ENCODE data around the gene G2E3.
"Not testable (repeated sequence)": the region's sequence is repeated elsewhere in the genome, so short reads cannot be mapped to it uniquely, and the experiment has no call there.

G2E3 gene

DNA sequence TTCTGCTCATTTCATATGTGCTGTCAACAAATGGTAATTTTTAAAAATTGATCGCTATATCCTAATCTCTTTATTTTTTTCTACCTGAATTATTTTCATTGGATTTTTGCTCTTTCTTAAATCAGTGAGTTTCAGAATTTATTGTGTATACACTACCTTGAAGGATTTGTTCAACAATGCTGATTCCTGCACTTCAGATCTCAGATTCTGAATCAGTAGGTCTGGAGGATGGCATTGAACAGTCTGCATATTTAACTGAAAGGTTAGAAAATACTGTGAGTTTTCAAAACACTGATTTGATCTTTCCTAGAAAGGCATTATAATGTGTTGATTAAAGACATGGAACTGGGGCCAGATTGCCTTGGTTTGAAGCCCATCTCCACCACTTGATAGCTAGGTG is 1.6 kb downstream of the G2E3 start:
- DNase-seq, result no peak

DNA sequence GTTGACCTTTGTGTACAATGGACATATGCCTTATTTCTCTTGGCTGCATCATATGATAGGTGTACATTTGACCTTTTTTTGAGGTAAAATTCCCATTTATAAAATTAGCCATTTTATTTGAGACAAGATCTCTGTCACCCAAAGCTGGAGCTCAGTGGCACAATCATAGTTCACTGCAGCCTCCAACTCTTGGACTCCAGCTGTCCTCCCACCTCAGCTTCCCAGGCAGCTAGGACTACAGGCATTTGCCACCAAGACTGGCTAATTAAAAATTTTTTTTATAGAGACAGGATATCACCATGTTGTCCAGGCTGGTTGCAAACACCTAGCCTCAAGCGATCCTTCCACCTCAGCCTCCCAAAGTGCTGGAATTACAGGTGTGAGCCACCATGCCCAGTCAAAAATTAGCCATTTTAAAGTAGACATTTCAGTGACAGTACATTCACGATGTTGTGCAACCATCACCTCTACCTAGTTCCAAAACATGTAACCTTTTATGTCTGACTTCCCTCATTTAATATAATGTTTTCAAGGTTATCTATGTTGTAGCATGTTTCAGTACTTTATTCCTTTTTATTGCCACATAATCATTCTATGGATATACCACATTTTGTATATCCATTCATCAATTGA is 5.4 kb downstream of the G2E3 start:
- DNase-seq, result no peak

DNA sequence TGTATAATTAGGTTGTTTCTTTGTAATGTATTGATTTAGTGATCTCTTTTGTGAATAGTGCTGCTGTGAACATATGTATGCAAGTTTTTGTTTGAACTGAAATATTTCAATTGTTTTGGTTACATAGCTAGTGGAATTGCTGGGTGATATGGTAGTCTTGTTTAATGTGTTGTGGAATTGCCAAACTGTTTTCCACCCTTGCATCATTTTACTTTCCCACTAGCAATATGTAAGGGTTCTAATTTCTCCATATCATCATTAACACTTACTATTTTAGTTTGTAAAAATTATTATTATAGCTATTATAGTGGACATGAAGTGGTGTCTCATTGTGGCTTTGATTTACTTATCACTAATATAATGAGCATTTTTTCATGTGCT is 5.9 kb downstream of the G2E3 start:
- no peak for DNase-seq

DNA sequence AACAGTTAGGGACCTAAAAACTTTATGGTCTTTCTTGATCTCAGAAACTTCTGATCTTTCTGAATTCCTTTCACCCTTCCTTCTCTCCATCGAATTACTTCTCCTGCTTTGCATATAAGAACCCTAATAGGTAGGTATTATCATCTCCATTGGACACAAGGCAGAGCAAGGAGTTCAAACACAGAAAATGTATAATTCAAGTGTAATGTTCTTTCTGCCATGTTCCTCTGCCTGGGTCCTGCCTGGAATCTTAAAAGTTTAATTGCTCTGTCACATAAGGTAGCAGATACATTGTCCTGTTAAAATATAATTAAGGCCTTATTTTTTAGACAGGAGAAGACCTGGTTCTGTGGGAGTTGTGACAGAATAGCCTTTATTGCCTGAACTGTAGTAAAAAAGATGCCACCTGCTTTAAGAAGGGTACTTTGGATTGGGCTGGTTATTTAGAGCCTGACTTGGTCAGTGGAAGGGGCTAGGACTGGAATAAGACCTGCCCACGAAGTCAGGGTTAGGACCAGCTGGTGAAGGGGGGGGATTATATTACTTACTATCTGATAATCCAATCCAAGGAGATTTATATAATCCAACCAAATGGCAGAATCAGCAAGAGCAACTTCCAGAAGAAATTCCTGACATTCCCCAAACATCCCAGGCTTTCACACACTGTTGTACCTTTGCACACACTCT is 10.4 kb downstream of the G2E3 start:
- no peak for DNase-seq

DNA sequence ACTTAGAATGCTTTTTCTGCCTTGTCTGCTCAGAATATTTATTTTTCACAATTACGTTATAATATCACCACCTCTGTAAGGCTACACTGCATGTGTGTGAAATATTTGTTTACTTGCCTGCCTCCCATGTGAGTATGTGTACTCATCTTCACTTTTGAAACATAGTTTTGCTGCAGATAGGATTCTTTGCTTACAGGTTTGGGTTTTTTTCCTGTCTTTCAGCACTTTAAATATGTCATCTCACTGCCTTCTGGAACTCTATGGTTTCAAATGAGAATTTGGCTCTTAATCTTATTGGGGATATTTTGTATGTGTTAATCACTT is 10.9 kb downstream of the G2E3 start:
- no peak for DNase-seq

DNA sequence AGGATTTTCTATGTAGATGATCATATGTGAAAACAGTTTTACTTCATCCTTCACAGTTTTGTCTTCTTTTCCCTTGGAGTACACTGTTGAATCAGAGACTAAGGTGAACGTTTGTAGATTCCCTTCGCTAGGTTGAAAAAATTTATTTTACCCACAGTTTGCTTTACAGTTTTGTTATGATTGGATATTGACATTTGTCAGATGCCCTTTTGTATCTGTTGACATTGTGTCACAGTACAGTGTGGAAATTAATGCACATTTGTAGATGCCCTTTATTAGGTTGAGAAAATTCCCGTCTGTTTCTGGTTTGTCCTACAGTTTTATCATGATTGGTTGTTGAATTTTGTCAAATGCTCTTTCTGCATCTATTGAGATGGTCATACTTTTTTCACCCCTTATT is 13.3 kb downstream of the G2E3 start:
- no peak for DNase-seq

DNA sequence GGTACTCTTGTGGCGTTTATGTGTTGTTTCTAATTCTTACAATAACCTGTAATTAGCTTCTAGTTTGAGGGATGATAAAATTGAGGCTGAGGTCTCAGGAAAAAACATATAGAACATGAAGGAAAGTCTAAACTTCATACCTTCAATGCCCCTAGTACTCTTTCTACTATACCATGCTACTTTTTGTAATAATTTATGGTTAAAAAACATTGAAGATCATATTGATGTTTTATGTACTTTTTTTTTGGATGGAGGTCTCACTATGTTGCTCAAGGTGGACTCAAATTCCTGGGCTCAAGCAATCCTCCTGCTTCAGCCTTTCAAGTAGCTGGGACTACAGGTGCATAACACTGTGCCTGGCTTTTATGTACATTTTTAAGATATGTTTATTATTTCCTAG is 13.8 kb downstream of the G2E3 start:
- no peak for DNase-seq

DNA sequence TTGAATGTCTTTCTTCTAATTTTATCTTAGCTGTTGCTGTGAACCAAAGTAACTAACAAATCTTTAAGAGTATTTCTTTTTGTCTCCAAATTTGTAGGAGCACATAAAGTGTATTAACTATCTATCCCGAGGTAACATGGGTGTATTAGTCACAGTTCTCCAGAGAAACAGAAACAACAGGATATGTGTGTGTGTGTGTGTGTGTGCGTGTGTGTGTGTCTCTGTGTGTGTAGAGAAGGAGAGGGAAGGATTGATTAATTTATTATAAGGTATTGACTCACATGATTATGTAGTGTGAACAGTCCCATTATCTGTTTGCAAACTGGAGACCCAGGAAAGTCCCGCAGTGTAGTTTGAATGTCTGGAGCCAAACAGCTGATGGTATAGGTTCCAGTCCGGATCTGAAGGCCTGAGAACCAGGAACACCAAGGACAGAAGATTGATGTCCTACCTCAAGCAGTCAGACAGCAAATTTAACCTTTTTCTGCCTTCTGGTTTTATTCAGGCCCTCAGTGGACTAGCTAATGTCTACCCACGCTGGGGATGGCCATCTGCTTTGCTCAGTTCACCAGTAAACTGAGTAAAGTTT is 14.4 kb downstream of the G2E3 start:
- no peak for DNase-seq

DNA sequence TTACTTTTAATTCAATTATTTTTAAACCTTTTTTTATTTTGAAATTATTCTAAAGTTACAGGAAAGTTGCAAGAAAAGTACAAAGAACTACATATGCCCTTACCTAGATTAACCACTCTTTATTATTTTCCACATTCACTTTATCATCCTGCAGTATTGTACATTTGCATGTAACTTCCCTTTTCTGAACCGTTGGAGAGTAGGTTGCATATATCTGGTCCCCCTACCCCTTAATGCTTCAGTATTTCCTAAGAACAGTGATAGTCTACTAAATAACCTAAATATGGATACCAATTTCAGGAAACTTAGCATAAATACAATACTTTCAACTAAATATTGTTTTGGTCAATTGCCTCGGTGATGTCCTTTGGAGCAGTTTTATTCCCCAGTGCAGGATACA is 15.0 kb downstream of the G2E3 start:
- no peak for DNase-seq

DNA sequence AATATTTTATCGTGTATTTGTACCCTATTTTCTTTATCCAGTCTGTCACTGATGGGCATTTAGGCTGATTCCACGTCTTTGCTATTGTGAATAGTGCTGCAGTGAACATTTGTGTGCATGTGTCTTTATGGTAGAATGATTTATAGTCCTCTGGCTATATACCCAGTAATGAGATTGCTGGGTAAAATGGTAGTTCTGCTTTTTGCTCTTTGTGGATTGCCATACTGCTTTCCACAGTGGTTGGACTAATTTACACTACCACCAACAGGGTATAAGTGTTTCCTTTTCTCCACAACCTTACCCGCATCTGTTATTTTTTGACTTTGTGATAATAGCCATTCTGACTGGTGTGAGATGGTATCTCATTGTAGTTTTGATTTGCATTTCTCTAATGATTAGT is 15.8 kb downstream of the G2E3 start:
- not testable (repeated sequence) for DNase-seq

DNA sequence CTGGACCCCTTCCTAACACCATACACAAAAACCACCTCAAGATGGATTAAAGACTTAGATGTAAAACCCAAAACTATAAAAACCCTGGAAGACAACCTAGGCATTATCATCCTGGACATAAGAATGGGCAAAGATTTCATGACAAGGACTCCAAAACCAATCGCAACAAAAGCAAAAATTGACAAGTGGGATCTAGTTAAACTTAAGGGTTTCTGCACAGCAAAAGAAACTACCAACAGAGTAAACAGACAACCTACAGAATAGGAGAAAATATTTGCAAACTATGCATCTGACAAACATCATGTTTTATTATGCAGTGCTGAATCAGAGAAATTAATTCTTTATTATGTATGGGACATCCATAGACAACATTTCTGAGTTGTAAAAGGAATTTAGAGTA is 17.4 kb downstream of the G2E3 start:
- not testable (repeated sequence) for DNase-seq

DNA sequence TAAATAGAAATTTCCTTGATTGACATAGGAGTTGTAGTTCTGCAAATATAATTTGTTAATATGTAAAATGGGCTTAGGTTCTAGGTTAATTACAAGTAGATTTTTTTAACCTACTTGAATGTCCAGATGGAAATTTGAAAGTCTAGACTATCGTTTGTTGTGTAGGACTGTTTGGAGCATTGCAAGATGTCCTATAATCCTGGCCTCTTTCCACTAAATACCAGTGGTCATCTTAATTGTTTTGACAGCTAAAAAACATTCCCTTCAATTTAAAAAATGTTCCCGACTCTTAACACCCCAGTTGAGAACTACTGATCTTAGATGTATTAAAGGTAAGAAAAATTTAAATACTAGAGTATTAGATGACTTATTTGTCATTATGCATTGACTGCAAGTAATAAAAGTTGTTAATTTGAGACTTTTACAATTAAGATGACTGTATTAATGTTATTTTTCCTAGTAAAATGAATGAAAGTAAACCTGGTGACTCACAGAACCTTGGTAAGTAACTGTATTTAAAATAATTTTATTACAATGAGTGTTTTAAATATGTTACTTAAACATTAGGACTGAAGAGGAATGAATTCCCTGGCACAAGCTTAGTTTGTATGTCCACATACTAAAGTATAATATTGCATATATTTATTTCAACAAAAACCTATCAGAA is 21.8 kb downstream of the G2E3 start:
- no peak for DNase-seq

DNA sequence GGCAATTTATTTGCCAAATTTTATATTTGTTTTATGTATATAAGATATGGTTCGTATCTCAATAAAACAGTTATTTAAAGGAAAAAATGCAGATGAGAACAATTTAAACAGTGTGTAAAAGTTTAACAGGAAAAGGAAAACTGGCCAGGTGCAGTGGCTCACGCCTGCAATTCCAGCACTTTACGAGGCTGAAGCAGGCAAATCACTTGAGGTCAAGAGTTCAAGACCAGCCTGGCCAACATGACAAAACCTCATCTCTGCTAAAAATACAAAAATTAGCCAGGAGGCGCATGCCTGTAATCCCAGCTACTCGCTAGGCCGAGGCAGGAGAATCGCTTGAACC is 22.3 kb downstream of the G2E3 start:
- no peak for DNase-seq

DNA sequence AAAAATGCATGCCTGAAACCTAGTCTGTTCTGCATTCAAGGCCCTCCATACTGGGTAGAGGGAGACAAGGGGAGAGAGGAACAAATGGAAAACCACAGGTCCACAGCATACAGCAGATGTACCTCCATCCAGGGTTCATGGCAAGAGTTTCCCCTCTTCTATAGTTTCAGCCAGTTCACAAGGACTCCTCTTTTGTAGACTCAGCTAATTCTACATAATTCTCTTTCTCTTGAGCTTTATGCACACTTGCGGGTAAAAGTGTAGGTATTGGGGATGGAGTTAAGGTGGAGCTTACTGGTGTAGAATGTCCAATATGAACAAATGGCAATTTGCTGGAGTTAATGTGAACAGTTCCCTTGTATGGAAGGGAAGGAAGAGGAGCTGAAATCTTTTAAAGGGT is 23.4 kb downstream of the G2E3 start:
- DNase-seq, result no peak

DNA sequence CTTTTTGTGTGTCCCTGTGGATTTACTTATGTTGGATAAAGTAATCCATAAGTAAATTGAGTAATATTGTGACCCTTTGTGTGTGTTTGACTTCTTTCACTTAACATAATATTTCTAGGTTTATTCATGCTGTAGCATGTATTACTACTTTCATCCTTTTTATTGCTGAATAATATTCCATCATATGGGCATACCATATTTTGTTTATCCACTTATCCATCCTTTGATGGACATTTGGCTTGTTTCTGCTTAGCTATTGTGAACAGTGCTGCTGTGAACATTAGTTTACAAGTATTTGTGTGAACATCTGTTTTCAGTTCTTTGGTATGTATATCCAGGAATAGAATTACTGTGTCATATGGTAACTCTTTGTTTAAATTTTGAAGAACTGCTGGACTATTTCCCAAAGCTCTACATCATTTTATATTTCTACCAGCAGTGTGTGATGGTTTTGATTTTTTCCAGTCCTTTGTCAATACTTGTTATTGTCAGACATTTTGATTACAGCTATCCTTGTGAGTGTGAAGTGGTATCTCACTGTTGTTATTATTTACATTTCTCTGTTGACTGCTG is 25.2 kb downstream of the G2E3 start:
- no peak for DNase-seq

DNA sequence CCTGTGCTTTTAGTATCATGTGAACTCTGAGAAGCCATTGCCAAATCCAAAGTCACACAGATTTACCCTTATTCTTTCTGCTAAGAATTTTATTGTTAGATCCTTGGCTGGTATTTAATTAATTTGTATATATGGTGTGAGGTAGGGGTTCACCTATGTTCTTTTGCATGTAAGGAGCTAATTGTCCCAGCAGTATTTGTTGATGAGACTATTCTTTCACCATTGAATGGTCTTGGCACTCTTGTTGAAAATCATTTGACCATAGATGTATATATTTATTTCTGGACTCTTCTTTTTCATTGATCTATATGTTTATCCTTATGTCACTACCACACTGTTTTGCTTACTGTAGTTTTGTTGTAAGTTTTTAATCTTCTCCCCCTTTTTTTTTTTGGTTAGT is 26.2 kb downstream of the G2E3 start:
- DNase-seq, result no peak

DNA sequence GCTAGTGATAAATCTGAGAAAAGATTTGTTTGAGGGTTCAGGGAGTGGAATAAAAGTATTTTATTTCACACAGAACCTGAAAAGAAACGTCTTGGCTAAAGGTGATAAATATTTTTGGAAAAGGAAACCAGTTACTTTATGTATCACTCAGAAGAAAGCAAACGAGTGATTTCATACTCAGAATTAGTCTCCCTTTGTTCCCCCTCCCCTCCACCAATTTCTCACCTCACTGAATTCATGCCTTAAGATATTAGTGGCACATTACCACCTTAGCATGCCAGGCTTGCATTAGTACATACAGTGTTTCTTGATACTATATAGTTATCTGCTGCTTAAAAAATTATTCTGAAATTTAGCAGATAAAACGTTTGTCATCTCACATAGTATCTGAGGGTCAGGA is 28.2 kb downstream of the G2E3 start:
- DNase-seq, result peak; percentile 24

DNA sequence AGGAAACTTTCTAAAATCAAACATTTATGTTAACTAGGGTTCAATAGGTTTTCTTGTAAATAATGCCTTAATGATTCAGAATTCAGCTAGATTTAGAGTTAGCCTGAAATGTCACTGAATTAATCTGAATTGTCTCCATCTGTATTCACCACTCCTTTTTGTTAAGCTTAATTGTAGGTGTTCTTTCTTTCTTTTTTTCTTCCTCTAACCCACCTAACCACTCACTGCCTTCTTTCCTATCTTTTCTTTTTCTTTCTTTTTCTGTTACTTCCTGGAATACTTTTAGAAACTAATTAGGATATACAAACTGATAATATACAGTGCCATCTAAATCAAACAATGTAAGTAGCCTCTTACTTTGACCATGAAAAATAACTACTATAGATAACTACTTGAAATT is 29.9 kb downstream of the G2E3 start:
- no peak for DNase-seq

DNA sequence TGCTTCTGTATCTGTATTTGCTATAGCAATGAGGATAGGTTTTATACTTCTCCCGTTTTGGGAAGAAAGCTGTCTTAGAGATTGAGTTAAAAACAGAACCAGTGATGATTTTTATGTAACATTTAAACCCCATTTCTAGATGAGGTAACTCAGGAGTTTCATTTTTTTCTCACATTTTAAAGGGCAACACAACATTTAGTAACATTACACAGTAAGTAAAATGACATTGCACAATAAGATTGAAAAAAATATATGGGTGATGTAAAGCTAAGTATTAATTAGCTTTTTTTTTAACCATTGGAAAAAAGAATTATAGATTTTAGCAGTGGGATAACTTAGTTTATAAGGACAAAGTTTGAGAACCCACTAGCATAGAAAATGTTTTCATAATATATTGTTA is 38.0 kb downstream of the G2E3 start:
- DNase-seq, result no peak

DNA sequence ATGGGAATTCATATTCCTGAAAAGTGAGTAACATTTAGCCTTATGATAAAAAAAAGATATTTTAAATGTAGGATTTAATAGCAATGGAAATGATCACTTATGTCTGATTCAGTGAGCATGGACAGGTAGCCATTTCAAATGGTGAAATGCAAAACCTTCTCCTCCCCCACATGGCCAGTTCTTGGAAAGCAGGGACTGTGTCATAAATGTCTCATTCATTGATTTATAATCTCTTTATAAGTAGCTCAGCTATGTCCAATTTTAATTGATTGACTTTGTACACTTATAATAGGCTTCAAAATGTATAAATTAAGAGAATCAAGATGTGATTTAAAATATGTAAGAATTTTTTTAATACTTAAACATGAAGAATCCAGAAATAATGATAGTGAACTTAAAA is 38.5 kb downstream of the G2E3 start:
- DNase-seq, result no peak

DNA sequence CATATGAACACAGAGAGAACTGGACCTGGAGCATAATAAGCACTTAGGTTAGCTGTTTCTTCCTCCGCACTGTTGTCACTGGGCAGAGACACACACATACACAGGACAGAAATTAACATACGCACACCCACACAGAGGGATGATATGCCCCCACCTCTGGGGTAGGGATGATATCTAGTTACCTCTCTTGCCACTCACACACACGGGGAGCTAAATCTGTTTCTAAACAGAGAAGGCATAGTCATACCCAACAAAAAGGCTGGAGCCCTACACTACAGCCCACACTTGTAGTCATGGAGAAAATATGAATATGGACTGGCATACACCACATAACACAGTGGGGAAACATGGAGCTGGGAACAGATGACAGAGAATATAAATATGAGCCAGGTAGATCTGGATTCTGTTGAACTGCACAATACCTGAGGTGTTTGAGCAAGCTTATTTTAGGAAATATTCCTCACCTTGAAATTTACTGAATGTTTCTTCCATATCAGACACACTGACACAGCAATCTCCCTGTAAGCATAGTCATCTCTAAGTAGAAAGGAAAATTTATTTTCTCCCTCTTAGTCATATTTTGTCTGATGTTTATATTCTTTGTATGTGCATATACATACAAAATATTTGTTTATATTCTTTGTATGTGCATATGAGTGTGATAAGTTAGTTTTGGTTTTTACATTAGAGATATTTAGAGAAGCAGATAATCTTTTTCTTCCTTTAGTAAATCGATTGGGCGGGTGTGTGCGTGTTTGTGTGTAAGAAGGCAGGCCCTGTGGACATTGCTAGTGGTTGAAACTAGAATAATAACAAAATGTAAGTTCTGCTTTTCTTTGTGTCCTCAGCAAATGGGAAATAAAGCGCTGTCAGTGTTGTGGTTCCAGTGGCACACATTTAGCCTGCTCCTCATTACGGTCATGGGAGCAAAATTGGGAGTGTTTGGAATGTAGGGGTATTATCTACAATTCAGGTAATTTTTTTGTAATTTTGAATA is 42.3 kb downstream of the G2E3 start:
- no peak for DNase-seq

DNA sequence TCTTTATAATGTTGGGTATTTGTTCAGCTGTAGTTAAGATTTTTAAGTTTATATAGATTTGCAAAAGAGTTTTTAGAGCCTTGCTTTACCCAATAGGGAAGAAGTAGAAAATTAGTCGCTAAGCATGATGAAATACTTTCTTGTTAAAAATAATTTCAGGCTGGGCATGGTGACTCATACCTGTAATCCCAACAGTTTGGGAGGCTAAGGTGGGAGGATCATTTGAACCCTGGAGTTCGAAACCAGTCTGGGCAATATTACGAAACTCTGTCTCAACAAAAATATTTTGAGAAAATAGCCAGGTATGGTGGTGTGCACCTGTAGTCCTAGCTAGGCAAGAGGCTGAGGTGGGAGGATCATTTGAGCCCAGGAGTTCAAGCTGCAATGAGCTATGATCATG is 44.4 kb downstream of the G2E3 start:
- no peak for DNase-seq

DNA sequence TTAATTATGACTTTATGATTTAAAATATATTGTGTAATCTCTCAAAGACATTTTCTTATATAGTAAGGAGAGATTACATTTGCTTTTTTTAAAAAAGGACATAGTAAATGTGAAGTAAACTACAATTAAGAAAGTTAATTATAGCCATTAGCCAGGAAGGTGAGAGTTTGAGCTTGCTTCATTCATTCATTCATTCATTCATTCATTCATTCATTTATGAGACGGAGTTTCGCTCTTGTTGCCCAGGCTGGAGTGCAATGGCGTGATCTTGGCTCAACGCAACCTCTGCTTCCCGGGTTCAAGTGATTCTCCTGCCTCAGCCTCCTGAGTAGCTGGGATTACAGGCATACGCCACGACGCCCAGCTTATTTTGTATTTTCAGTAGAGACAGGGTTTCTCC is 45.7 kb downstream of the G2E3 start:
- not testable (repeated sequence) for DNase-seq
